ENCODE results near the gene YJU2.
"Not testable (repeated sequence)": the region's sequence is repeated elsewhere in the genome, so short reads cannot be mapped to it uniquely, and the experiment has no call there.

The YJU2 gene

DNA sequence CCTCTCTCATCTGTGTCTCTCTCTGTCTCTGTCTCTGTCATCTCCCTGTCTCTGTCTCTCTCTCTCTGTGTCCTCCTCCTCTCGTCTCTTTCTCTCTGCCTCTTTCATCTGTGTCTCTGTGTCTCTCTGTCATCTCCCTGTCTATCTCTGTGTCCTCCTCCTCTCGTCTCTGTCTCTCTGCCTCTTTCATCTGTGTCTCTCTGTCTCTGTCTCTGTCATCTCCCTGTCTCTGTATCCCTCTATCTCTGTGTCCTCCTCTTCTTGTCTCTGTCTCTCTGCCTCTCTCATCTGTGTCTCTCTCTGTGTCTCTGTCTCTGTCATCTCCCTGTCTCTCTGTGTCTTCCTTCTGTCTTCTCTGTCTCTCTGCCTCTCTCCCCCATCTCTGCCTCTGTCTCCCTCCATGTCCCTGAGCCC, 18.1 kb upstream of the YJU2 start:
- no peak for DNase-seq (ENCODE audit: low spot score)

DNA sequence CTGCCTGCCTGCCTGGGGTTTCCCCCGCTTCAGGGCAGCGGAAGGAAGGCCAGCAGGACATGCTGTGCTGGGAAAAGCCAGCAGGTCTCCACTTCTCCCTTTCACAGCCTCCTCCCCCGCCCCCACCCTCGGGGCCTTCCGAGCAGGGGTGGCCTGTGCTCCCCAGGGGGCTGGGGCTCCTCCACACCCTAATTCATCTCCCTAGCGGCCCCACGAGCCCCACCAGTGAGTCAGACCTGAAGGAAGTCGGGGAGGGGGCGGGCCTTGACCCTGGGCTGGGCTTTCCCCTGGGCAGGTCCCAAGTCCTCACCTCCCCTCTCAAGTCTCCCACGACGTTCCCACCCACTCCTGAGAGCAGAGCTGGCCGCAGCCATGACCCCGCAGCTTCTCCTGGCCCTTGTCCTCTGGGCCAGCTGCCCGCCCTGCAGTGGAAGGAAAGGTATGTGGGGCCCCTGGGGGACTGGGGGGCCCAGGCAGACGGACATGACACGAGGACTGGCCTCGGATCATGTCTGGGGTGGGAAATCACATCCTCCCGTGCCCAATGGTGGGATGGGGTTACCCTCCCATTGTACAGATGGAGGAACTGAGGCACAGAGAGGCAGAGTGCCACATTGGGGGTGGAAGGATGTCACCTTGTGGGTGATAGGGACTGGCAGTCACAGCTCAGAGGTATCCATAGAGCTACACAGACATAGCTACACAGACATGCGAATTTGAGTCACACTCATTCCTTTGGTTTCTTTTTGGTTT, 17.5 kb upstream of the YJU2 start, which contains the start of gene EBI3:
Gene EBI3 (plus strand): TSS at position 345 of the 753 bp plus-strand sequence. CDS start 28 bp downstream, at position 373.
- no peak for DNase-seq (ENCODE audit: low spot score)

- not testable (repeated sequence) for DNase-seq (ENCODE audit: low spot score)
These were observed 16.6 kb upstream of the YJU2 start for GRCh38 chr19:4230237-4230636.

GRCh38 chr19:4231521-4231920, 15.4 kb upstream of the YJU2 start:
- not testable (repeated sequence) for DNase-seq (ENCODE audit: low spot score)

DNA sequence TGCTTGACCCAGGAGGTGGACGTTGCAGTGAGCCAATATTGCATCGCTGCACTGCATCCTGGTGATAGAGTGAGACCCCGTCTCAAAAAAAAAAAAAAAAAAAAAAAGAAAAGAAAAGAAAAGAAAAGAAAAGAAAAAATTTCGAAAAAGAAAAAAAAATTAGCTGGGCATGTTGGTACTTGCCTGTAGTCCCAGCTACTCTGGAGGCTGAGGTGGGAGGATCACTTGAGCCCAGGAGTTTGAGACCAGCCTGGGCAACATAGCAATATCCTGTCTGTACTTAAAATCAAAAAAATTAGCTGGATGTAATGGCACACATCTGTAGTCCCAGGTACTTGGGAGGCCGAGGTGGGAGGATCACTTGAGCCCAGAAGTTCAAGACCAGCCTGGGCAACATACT, 14.7 kb upstream of the YJU2 start:
- DNase-seq (ENCODE audit: low spot score) = not testable (repeated sequence)

DNA sequence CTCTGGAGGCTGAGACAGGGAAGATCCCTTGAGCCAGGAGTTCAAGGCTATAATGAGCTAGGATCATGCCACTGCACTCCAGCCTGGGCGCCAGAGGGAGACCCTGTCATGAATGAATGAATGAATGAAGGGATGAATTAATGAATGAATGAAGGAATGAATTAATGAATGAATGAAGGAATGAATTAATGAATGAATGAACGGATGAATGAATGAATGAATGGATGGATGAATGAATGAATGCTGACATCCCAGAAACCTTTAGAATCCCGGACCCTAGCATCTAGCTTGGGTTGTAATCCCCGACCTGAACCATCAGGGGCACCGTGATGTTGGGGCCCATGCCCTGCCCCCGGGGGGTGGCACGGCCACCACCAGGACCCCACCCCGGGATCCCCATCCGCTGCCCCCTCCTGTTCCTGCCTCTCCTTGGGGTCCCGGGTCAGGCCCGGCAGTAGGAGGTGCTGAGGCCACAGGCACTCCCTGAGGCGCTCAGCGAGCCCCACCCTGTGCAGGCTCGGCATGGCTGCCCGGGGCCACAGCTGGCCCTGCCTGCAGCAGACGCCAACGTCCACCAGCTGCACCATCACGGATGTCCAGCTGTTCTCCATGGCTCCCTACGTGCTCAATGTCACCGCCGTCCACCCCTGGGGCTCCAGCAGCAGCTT, 14.1 kb upstream of the YJU2 start:
- DNase-seq (ENCODE audit: low spot score) = no peak

DNA sequence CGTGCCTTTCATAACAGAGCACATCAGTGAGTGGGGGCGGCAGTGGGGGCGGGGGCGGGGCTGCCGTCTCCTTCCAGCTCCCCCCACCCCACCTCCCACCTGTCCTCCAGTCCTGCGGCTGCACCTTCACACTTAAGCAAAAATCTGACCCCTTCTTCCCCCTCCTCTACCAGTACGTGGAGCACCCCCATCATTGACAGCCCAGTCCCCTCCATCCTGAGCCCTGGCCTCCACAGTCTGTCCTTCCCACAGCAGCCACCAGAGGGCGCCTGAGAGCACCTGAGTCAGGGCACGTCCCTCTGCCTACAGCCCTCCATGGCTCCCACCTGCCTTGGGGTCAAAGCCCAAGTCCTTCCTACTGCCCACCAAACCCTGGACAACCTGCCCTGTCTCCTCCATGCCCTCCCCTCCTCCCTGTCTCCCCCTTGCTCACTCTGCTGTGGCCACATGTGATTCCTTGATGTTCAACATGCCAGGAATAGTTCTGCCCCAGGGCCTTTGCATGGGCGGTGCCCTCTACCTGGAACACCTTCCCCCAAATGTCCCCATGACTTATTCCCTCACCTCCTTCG, 13.5 kb upstream of the YJU2 start:
- peak; percentile 69 for DNase-seq (ENCODE audit: low spot score)

DNA sequence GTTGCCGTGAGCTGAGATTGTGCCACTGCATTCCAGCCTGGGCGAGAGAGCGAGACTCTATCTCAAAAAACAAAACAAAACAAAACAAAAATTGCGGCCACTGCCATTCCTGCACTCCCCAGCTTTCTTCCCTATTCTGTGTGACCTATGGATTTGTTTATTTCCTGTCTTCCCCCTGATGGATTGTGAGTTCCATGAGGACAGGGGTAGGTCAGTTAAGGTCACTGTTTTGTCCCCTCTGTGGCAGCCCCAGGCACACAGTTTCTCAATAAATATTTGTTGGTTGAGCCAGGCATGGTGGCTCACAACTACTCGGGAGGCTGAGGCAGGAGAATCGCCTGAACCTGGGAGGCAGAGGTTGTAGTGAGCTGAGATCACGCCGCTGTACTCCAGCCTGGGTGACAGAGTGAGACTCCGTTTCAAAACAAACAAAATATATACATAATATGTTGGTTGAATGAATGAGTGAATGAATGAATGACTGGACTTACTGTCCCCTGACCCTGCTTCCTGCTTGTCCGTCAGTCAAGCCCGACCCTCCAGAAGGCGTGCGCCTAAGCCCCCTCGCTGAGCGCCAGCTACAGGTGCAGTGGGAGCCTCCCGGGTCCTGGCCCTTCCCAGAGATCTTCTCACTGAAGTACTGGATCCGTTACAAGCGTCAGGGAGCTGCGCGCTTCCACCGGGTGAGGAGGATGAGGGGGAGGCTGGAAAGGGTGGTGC, 12.6 kb upstream of the YJU2 start:
- no peak for DNase-seq (ENCODE audit: low spot score)

- DNase-seq (ENCODE audit: low spot score) = no peak
These were observed 12.0 kb upstream of the YJU2 start for GRCh38 chr19:4234862-4235201.

DNA sequence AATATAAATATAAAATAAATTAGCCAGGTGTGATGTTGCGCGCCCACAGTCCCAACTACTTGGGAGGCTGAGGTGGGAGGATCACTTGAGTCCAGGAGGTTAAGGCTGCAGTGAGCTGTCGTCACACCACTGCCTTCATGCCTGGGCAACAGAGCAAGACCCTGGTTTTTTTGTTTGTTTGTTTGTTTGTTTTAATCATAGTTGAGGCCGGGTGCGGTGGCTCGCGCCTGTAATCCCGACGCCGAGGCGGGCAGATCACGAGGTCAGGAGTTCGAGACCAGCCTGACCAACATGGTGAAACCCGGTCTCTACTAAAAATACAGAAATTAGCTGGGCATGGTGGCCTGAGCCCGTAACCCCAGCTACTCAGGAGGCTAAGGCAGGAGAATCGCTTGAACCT, 9.4 kb upstream of the YJU2 start:
- DNase-seq (ENCODE audit: low spot score) = not testable (repeated sequence)

GRCh38 chr19:4238831-4239230, 8.0 kb upstream of the YJU2 start:
- no peak for DNase-seq (ENCODE audit: low spot score)

DNA sequence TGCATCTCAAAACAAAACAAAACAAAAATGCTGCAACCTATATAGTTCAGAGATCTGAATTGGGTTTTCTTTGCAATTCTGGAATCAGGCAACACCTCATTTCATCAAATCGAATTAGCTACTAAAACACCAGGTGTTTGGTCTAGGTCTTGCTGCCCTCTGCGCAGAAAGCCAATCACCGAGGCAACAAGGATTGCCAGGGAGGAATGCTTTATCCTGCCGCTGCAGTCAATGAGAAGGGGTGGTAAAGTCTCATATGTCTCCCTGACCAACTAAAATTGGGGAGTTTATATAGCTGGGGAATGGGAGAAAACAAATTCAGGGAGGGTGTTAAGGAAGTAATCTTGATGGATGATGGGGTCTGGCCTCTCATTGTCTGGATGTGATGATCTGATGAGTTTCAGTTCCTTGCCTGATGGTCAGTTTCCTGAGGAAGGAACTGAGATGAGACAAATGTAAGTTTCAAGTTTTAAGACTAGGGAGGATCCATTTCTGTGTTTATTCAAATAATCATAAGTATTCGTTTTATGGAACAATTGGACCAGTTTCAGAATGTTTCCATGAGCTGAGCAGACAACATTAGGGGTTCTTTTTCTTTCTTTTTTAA, 5.0 kb upstream of the YJU2 start:
- DNase-seq (ENCODE audit: low spot score) = no peak

DNA sequence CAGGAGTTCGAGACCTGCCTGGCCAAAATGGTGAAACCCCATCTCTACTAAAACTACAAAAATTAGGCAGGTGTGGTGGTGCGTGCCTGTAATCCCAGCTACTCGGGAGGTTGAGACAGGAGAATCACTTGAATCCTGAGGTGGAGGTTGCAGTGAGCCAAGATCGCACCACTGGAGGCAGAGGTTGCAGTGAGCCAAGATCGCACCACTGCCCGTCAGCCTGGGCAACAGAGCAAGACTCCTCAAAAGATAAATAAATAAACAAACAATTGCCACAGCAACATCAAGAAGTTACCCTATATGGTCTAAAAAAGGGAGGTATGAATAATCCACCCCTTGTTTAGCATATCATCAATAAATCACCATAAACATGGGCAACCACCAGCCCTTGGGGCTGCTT, 942 bp upstream of the YJU2 start:
- not testable (repeated sequence) for DNase-seq (ENCODE audit: low spot score)

GRCh38 chr19:4256563-4256962, 9.7 kb downstream of the YJU2 start:
- no peak for DNase-seq (ENCODE audit: low spot score)

DNA sequence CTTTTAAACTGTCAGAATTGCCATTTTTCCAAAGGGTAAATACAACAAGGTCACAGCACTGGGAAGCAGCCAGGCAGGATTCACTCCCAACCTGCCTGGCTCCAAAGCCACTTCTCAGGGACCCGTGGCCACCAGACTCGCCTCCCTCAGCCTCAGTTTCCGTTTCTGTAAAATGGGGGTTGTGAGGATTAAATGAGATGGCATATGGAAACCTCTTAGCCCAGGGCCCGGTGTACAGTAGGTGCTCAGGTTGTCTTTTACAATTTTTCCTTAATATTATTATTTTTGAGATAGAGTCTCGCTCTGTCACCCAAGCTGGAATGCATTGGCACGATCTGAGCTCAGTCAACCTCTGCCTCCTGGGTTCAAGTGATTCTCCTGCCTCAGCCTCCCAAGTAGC, 10.1 kb downstream of the YJU2 start:
- no peak for DNase-seq (ENCODE audit: low spot score)

DNA sequence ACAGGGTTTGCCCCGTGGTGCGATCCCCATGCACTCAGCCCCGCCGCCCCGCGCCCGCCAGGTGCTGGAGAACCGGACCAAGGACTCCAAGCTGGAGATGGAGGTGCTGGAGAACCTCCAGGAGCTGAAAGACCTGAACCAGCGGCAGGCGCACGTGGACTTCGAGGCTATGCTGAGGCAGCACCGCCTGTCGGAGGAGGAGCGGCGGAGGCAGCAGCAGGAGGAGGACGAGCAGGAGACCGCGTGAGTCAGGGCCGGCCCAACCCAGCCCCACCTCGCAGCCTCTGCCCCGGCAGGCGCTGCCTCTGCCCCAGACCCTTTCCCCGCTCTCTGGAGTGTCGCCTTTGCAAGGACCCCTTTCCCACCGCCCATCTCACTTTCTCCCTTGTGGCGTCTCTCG, 11.3 kb downstream of the YJU2 start:
- DNase-seq (ENCODE audit: low spot score) = no peak

DNA sequence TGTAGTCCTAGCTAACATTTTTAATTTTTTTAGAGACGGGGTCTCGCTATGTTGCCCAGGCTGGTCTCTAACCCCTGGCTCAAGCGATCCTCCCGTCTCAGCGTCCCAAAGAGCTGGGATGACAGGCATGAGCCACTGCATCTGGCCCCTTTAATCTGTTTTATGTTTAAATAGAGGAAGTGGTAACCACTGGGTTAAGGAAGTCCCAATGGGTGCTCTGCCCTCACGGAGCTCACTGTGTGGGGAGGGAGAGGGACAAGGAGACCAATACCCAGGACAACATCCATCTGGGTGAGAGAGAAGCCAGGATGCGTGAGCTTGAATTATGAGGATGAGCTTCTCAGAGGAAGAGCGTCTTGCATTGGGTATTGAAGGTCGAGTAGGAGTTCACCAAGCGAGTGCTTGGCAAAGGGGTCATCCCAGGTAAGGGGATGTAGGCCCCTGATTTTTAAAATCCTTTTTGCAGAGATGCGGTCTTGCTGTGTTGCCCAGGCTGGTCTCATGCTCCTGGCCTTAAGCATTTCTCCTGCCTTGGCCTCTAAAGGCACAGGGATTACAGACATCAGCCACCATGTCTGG, 13.8 kb downstream of the YJU2 start:
- no peak for DNase-seq (ENCODE audit: low spot score)

DNA sequence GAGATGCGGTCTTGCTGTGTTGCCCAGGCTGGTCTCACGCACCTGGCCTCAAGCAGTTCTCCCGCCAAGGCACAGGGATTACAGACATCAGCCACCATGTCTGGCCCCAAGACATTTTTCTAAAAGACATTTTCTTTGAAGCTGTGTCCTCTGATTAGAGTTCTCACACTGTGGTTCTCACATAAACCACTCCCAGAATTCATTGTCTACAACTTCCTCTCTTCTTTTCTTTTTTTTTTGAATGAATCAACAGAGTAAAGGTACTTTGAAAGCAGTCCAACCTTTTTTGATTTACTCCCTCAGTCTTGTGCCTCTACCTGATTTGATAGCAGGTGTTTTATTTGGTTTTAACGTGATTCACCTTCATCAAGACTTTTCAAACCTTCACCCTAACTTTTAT, 17.9 kb downstream of the YJU2 start:
- no peak for DNase-seq (ENCODE audit: low spot score)

DNA sequence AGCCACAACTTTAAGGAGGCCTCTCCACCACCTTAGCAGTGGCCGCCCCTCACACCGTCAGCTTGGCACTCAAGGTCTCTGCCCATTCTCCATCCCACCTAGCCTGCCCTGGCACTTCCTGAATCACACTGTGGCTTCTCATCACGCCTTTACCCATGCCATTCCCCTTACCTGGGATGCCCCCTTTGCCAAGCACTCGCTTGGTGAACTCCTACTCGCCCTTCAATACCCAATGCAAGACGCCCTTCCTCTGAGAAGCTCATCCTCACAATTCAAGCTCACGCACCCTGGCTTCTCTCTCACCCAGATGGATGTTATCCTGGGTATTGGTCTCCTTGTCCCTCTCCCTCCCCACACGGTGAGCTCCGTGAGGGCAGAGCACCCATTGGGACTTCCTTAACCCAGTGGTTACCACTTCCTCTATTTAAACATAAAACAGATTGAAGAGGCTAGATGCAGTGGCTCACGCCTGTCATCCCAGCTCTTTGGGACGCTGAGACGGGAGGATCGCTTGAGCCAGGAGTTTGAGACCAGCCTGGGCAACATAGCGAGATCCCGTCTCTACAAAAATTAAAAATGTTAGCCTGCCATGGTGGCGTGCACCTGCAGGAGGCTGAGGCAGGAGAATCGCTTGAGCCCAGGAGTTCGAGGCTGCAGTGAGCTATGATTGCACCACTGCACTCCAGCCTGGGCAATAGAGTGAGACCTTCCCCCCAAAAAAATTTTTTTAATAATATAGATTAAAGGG, 19.5 kb downstream of the YJU2 start:
- no peak for DNase-seq (ENCODE audit: low spot score)

GRCh38 chr19:4267101-4267900, 20.4 kb downstream of the YJU2 start:
- DNase-seq (ENCODE audit: low spot score) = peak; percentile 73
